GM19238 (cell line): ENCODE measurements around the gene PFDN1.
"Not testable (repeated sequence)": the region's sequence is repeated elsewhere in the genome, so short reads cannot be mapped to it uniquely, and the experiment has no call there.

ENCODE experiments used
- DNase-seq: peaks from one replicate; pipeline ENCODE4 v3.0.0; 2011; ENCODE audit warnings: low spot score; ENCODE audit not compliant: insufficient read length

PFDN1 gene, protein sequence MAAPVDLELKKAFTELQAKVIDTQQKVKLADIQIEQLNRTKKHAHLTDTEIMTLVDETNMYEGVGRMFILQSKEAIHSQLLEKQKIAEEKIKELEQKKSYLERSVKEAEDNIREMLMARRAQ

GRCh38 chr5:140302786-140303639 lies at the start of gene PFDN1:
Gene PFDN1 (minus strand): TSS chr5:140303101. CDS start chr5:140303073, 28 bp downstream.
- peak; percentile 89 for DNase-seq

- DNase-seq, result peak; percentile 46
Observed at GRCh38 chr5:140351609-140352334, 48.9 kb upstream of the PFDN1 start.

DNA sequence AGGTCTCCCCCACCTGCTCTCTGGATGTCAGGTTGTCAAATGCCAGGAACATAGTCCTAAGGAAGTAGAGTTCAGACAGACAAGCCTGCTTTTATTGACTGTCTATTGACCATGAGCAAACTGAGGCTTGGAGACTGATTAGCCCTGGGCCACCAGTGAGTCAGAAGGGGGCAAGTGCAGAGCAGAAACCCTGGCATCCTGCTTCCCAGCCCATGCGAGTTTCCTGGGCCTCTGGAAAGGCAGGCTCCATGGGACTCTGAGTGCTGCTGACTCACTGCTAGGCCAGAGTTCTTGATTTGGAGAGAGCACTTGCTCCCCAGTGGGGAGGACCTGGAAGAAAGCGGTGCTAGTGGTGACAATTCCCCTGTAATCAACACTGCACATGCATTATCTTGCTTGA lies 46.3 kb upstream of the PFDN1 start:
- no peak for DNase-seq

DNA sequence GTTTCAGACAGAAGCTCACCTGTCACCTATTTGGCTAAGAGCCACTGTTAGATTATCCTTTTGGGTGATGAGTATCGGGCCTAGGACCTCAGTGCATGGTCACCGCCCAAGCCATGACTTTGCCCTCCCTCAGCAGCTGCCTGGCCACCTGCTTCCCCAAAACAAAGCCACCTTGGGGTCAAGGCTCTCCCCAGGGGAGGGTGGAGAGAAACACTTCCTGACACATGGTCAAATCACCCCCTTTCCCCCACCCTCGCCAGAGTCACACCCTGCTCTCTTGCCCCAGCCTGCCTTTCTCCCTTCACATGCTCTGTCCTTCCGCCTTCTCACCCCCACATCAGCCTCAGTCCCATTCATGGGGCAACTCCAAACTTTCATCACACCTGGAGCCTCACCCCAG lies 45.2 kb upstream of the PFDN1 start:
- DNase-seq, result no peak

GRCh38 chr5:140347360-140347759 lies 44.5 kb upstream of the PFDN1 start:
- no peak for DNase-seq

GRCh38 chr5:140346348-140347221 lies 43.7 kb upstream of the PFDN1 start, which contains the start of gene HBEGF:
Gene HBEGF (minus strand): TSS chr5:140346603. CDS start chr5:140346328, 275 bp downstream.
- peak; percentile 77 for DNase-seq

DNA sequence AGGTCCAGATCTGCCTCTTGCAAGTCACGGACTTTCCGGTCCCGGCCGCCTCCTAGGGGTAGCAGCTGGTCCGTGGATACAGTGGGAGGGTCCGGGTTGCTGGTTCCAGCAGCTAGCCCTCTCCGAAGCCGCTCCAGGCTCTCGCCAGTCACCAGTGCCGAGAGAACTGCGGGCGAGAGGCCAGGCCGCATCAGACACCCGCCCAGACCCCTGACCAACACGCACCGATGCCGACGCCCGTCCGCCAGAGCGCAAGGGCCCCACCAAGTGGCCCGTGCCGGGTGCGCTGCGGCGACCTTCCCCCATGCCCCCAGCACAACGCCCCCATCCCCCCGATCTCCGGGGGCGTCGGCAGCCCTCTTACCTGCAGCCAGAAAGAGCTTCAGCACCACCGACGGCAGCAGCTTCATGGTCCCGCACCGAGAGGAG lies 43.0 kb upstream of the PFDN1 start:
- peak; percentile 15 for DNase-seq

DNA sequence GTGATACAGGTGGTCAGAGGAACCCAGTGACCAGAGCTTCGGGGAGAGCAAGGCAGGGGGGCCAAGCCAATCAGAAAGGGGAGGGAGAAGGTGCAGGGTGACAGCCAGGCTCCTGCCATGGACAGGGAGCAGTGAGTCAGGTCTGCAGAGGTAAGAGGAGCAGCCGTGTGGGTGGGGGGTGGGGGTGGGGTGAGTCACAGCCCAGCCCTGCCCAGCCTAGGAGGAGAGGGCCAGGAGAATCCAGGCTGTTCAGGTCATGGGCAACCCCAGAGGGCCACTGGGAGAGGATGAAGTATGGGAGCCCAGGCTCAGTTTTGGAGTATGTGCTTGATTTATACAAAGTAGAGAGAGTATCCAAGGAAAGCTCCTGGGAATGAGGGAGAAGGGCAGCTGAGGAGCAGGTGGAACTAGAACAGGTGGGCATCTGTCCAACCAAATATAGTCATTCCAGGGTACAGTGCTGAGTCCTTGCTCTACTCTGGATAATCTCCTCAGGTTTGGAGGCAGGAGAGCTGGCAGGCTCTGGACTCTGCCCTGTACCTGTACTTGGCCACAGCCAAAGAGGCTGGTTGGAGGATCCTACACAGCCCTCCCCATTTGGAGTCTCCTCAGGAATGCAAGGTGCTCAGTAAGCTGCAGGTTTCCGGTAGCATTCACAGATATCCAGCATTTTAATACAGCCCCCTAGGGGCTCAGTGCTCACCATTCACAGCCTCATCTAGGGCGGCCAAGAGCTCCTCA lies 42.0 kb upstream of the PFDN1 start:
- no peak for DNase-seq

- not testable (repeated sequence) for DNase-seq
Observed at GRCh38 chr5:140343849-140344248, 40.9 kb upstream of the PFDN1 start.

GRCh38 chr5:140342896-140343295 lies 40.0 kb upstream of the PFDN1 start:
- DNase-seq, result no peak

- peak; percentile 35 for DNase-seq
Observed at GRCh38 chr5:140342287-140342686, 39.4 kb upstream of the PFDN1 start.

DNA sequence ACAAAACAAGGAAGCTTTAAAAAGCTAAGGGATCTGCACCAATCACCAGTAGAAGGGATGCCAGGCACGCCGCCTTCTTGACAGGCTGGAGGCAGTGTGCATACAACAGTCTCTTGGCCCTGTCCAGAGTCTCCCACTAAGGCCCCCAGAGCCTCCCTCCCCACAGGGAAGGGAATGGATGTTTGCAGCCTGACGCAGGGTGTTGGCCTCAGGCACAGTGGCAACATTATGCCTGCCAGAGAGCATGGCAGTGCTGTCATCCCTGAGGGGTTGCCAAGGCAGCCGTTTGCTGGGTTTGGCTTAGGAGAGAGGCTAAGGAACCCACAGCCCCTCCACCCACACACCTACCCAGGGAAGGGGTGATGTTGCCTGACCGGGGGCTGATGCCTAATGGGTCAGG lies 38.7 kb upstream of the PFDN1 start:
- DNase-seq, result no peak

DNA sequence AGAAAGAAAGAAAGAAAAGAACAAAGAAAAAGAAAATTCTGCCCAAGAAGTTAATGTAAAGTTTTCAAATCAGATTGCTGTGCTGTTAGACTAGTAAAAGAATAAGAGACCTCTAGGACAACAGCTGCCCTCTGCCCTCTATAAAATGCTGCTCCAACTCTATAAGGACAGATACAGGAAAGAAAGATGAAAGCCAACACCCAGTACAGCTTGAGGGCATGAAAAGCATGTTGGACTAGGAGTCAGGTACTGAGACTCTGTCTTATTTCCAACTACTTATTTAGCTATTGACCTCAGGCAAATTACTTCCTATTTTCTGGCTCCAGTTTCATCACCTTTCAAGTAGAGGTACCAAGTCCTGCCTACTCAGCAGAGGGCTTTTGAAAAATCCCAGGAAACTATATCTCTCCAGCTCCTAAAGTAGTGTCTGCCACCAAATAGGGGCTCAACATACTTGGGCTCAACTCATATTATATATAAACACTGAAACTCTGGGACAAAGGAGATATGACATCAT lies 37.8 kb upstream of the PFDN1 start:
- DNase-seq, result no peak

- no peak for DNase-seq
Observed at GRCh38 chr5:140339636-140340035, 36.7 kb upstream of the PFDN1 start.

GRCh38 chr5:140338908-140339307 lies 36.0 kb upstream of the PFDN1 start:
- DNase-seq, result no peak

DNA sequence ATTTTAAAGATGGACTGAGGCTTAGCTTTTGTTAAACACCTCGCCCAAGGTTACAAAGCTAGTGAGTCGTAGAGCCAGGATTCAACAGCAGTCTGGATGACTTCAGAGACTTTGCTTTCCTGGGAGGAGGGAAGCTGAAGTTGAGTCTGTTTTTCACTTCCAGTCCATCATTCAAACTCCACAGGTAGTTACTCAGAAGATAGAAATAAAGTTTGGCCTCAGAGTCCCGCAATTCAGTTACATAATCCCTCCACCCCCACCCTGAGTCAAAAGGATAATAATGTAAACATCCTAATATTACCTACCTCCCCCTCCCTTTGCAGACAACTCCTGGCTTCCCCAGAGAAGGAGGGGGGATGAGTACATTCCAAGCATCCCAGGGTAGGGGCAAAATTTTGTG lies 35.4 kb upstream of the PFDN1 start:
- DNase-seq, result no peak

- DNase-seq, result no peak
Observed at GRCh38 chr5:140337880-140338279, 35.0 kb upstream of the PFDN1 start.

- no peak for DNase-seq
Observed at GRCh38 chr5:140336388-140336787, 33.5 kb upstream of the PFDN1 start.

GRCh38 chr5:140331638-140332037 lies 28.7 kb upstream of the PFDN1 start:
- DNase-seq, result no peak

DNA sequence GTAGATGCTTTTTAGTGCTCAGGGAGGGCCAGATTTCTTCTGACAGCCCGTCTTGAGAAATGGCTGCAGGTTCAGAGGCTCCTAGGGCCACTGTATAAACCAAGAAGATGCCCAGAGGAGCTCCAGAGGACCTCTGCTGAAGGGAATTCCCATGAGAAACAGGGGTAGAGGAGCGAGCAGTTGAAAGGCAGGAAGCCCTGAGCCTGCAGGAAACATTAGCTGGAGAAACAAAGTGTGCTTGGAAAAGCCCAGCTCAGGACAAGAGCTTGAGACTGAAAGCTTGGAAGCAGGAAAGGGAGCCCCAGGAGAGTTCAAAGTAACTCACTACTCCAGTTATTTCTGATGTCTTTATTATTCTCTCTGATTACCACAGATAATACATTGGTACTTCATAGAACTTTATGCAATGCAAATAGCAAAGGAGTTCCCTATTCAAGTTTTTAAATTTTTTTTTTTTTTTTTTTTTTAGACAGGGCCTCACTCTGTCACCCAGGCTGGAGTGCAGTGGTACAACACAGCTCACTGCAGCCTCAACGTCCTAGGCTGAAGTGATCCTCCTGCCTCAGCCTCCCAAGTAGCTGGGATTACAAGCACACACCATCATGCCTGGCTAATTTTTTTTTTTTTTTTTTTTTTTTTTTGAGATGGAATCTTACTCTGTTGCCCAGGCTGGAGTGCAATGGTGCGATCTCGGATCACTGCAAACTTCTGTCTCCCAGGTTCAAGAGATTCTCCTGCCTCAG lies 27.0 kb upstream of the PFDN1 start:
- no peak for DNase-seq
